ENCODE results near the gene SGCA.

SGCA gene

DNA sequence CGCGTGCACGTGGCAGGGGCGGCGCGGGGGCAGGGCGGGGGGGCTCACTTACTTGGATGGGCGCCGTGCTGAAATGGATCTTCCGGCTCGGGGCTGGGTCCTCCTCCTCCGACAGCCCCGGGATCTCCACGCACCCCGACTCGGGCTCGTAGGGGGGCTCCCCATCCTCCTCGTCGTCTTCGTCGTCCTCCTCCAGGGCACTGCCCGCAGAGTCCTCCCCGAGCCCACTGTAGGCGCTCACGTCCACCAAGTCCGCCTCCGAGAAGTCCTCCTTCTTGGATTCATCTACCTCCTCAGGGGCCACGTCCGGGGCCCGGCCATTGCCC, 16.8 kb upstream of the SGCA start:
- DNase-seq (ENCODE audit: low read depth in 2 of 2, low spot score in 1 of 2): no peak

- no peak for DNase-seq (ENCODE audit: low read depth in 2 of 2, low spot score in 1 of 2)
Observed at GRCh38 chr17:50149417-50150353, 16.1 kb upstream of the SGCA start.

- no peak for DNase-seq (ENCODE audit: low read depth in 2 of 2, low spot score in 1 of 2)
Observed at GRCh38 chr17:50150354-50151040, 15.3 kb upstream of the SGCA start, which contains the start of gene PPP1R9B. Gene PPP1R9B, minus strand, starts transcription at chr17:50150677. Its CDS starts 164 bp downstream, at chr17:50150513.

GRCh38 chr17:50151041-50151936, 14.5 kb upstream of the SGCA start:
- DNase-seq (ENCODE audit: low read depth in 2 of 2, low spot score in 1 of 2): peak; percentile 54 to 73

DNA sequence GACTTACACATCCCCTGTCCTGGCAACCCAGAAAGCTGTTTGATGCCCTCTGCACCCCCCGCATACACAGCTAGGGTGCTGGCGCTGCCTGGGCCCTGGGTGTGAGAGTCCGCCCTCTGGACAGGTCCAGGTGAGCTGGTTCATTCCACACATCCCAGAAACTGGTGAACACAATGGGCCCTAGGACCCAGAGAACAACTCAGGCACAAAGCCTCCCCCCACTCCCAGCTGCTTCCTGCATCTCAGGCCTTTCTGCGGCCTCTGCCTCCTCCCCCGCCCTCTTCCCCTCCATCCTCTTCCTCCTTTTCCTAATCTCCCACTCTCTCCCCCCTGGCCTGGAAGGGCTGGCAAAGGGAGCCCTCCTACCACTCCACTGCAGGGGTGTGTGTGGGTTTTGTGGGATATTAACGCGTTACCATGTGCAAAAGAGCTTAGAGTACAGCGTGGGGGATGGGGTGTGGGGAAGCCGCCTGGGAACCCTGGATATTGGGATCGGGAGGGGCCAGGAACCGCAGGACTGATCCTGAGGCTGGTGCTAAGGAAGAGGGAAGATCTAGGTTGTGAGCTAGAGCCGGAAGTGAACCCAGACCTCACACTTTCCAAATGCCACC, 13.8 kb upstream of the SGCA start:
- DNase-seq (ENCODE audit: low read depth in 2 of 2, low spot score in 1 of 2): no peak

- no peak for DNase-seq (ENCODE audit: low read depth in 2 of 2, low spot score in 1 of 2)
Observed at GRCh38 chr17:50152736-50153135, 13.1 kb upstream of the SGCA start.

GRCh38 chr17:50153650-50154575, 11.9 kb upstream of the SGCA start:
- no peak for DNase-seq (ENCODE audit: low read depth in 2 of 2, low spot score in 1 of 2)

DNA sequence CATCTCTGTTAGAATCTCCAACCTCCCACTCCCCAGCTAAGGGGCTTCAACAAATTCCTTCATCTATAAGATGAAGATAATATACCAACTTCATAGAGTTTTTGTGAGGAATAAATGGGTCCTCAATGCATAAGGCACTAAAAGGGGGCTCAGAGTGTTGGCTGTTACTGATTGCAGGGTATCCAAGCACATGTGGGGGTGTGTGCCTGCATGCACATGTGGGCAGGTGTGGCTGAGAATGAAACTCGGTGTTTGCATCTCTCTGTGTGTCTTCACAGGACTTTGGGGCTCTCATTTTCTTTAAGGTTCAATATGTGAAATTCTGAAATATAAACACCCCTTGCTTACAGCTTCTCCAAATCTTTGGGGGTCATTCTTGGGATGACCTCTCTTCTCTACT, 11.2 kb upstream of the SGCA start:
- no peak for DNase-seq (ENCODE audit: low read depth in 2 of 2, low spot score in 1 of 2)

DNA sequence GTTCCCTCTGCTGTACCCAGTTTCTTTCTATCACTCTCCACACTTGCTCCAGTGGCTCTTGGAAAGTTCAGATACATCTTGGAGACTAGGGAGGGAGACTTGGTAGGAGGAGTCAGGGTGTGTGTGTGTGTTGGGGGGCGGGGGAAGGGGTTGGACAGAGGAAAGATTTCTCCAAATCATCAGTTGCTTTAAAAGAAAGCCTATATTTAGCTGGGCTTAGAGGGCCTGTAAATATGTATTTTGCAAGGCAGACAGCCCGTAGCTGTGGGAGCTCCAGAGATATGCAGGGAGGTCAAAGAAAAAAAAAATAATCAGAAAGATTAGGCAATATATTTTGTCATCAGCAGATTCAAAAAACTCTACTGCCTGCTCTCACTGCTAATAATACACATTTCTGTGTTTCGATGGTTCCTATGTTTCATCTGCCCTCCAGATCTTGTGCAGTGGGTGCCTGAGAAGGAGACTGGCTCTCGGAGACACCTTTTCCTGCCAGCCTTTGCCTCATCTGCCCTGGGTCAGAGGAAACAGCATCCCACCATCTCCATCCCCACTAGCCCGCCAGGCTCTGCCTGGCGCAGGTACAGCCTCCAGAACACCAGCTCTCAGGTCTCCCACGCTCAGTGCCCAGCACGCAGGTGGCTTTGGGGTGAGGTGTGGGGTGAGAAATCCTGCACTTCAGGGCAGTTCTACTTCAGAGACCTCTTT, 10.5 kb upstream of the SGCA start:
- no peak for DNase-seq (ENCODE audit: low read depth in 2 of 2, low spot score in 1 of 2)

DNA sequence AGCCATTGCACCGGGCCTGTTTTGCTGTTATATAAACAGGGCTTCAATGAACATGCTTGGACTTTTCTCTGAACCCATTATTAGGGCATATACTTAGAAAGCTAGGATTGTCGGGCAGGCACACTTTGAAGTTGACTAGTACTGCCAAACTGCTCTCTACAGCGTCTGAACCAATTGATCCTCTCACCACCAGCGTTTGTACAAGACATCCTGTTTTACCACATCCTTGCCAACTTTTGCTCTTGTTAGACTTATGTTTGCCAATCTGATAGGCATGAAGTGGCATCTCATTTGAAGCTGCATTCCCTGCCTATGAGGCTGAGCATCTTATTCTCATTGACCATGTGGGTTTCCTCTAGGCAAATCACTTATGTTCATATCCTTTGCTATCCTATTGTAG, 7.9 kb upstream of the SGCA start:
- no peak for DNase-seq (ENCODE audit: low read depth in 2 of 2, low spot score in 1 of 2)

- DNase-seq (ENCODE audit: low read depth in 2 of 2, low spot score in 1 of 2): peak; percentile 89 to 91
Observed at GRCh38 chr17:50161023-50161910, 4.5 kb upstream of the SGCA start.

DNA sequence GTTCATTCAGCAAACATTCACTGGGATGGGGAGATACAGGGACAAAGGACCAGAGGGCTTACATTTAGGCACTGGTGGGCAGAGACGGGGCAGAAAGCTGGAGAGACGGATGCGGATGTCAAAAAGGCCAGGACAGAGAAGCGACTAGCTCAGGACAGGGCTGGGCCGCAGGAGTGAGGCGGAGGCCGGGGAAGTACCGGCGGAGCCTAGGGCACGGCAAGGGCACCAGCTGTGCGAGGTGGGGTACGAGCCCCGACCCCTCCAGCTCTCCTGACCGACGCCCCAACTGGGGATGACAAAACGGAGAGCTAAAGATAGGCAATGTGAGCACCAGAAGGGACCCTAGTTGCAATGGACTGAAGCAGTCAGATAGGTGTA, 3.9 kb upstream of the SGCA start:
- no peak for DNase-seq (ENCODE audit: low read depth in 2 of 2, low spot score in 1 of 2)

- no peak for DNase-seq (ENCODE audit: low read depth in 2 of 2, low spot score in 1 of 2)
Observed at GRCh38 chr17:50162466-50163254, 3.1 kb upstream of the SGCA start.

- no peak for DNase-seq (ENCODE audit: low read depth in 2 of 2, low spot score in 1 of 2)
Observed at GRCh38 chr17:50163843-50164696, 1.7 kb upstream of the SGCA start.

DNA sequence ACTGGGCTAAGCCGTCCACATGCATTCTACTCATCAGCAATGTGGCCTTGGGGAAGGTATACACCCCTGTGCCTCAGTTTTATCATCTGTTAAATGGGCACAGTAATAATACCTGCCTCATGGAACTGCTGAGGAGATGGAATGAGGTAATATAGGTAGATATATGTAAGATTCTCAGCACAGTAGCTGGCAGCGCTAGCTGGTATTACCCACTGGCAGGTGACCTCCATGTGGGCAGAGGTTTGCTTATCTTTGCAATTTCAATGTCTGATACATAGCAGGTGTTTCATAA, 1.2 kb upstream of the SGCA start:
- DNase-seq (ENCODE audit: low read depth in 2 of 2, low spot score in 1 of 2): no peak

- DNase-seq (ENCODE audit: low read depth in 2 of 2, low spot score in 1 of 2): no peak
Observed at GRCh38 chr17:50165066-50165465, 739 bp upstream of the SGCA start.

DNA sequence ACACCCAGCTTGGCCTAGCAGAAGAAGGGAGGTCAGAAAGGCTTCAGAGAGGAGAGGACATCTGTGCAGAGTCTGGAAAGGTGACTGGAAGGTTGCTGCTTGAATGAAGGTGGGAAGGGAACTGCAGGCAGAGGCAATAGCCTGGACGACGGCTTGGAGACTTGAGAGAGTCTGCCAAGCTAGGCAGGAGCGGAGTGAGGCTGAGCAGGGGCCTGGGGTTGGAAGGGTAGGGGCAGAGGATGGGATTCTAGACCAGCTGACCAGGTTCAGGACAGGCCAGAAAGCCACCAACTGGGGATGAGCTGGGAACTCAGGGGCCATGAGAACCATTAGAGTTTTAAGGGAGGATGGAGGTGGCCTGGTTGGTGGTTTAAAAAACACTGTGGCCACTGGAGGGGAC, 339 bp upstream of the SGCA start:
- no peak for DNase-seq (ENCODE audit: low read depth in 2 of 2, low spot score in 1 of 2)

Data from stimulated activated CD8-positive, alpha-beta memory T cell treated with anti-CD3 and anti-CD28 coated beads, Interleukin-4, amount 100 ng/mL, for 4 hours (primary cell).